Transverse colon (tissue), 3 donors: Measurements from ENCODE around the gene SUCLG2.

Experiments
- CTCF ChIP-seq, 5 experiments: fragments of 200-600 bp in 3 of 5; fragments of 450-650 bp in 2 of 5; sonication (generic) in 3 of 5; IDR thresholded peaks; 1 replicate in 2 of 5; 2 replicates in 3 of 5; pipeline ENCODE4 v1.5.1; 2016 to 2017; ENCODE audit warnings: antibody characterized with exemption in 5 of 5, inconsistent platforms in 3 of 5, mild to moderate bottlenecking in 2 of 5, moderate library complexity in 1 of 5
- POLR2A ChIP-seq: fragments of 450-650 bp; IDR thresholded peaks from one replicate; pipeline ENCODE4 v1.6.1; 2016; ENCODE audit warnings: antibody characterized with exemption, mild to moderate bottlenecking, moderate library complexity

DNA sequence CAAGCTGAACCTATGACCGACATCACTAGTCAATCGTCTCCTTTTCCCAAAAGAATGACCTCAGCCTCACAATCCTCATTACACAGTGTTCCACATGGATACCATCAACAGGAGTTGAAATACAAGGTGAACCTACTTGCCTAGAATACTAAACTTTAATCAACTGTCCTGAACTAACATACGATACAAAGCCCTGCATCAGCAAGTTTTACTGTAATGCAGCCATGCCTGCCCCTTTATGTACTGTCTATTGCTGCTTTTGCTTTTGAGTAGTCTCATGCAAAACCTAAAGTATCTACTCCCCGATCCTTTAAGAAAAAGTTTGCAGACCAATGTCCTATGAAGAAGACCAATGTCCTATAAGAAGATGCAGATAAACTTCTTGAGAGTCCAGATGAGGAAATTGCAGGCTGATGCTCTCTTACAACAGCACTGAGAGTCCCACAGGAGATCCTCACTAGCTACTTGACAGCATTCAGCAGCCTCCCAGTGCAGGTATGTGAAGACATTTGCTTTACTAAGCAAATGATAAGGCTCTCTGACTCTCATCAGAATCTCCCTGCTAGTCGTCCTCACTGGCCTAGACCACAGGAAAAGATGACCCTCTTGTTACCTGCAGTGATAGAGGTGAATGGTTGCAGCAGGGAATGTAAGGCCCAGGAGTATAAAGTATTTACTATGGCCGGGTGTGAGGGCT, 23.6 kb downstream of the SUCLG2 start:
- TF ChIP-seq CTCF (IDR thresholded peaks at IDR 0.05) (no peak), POLR2A (no peak)
